SK-N-MC (cell line): ENCODE data around the gene TMEM167B.

Experiments used
- DNase-seq: peaks from one replicate; pipeline ENCODE4 v3.0.0-alpha.2; 2011; ENCODE audit warnings: low read depth, low spot score
- H3K27ac ChIP-seq: fragments of 200-600 bp; sonication (generic); 2 replicates; pipeline ENCODE4 v1.5.1; 2016; ENCODE audit warnings: mixed run types
- H3K36me3 ChIP-seq: fragments of 200-600 bp; sonication (generic); 2 replicates; pipeline ENCODE4 v1.6.1; 2017; ENCODE audit warnings: antibody characterized with exemption, low read length, mixed read lengths; ENCODE audit not compliant: insufficient read depth
- H3K4me3 ChIP-seq: fragments of 200-600 bp; sonication (generic); 2 replicates; pipeline ENCODE4 v1.5.1; 2016
- H3K9ac ChIP-seq: fragments of 200-600 bp; sonication (generic); 2 replicates; pipeline ENCODE4 v1.8.0; 2017; ENCODE audit warnings: mixed run types, mixed read lengths; ENCODE audit not compliant: insufficient read length
- H3K9me3 ChIP-seq: fragments of 200-600 bp; sonication (generic); 2 replicates; pipeline ENCODE4 v1.6.1; 2017; ENCODE audit warnings: low read depth, mild to moderate bottlenecking, antibody characterized with exemption, low read length, moderate library complexity, mixed read lengths
- EZH2 ChIP-seq: fragments of 200-600 bp; sonication (generic); IDR thresholded peaks from one replicate; pipeline ENCODE4 v1.6.1; 2017; ENCODE audit warnings: antibody characterized with exemption
- FOXP2 ChIP-seq: optimal IDR thresholded peaks from 2 replicates; pipeline ENCODE3; 2011; ENCODE audit warnings: mild to moderate bottlenecking, moderate library complexity; ENCODE audit not compliant: insufficient read depth; ENCODE audit errors: extremely low read length, control extremely low read depth
- POLR2AphosphoS5 ChIP-seq: IDR thresholded peaks from 2 replicates; pipeline ENCODE4 v1.6.1; 2012; ENCODE audit warnings: mild to moderate bottlenecking, low read depth, low read length, borderline replicate concordance

The TMEM167B gene

GRCh38 chr1:109104364-109105151 lies 14.0 kb downstream of the TMEM167B start:
- no peak overlapping the region for H3K27ac ChIP-seq
- TF ChIP-seq FOXP2 (no peak), EZH2 (no peak), POLR2AphosphoS5 (no peak)
- no peak for DNase-seq
- H3K4me3 ChIP-seq, result no peak overlapping the region
- H3K9ac ChIP-seq, result no peak overlapping the region
- no peaks in the 10 kb centered on the region for H3K36me3 ChIP-seq
- H3K9me3 ChIP-seq, result no peaks in the 10 kb centered on the region

GRCh38 chr1:109105881-109106280 lies 15.3 kb downstream of the TMEM167B start:
- no peak for TF ChIP-seq FOXP2
- TF ChIP-seq POLR2AphosphoS5, result no peak
- TF ChIP-seq EZH2, result no peak
- no peak for DNase-seq

GRCh38 chr1:109107785-109108184 lies 17.2 kb downstream of the TMEM167B start:
- DNase-seq, result no peak
- Histone ChIP-seq H3K9ac (no peak overlapping the region), H3K4me3 (no peak overlapping the region), H3K36me3 (no peaks in the 10 kb centered on the region), H3K27ac (no peak overlapping the region), H3K9me3 (no peaks in the 10 kb centered on the region)
- TF ChIP-seq EZH2 (no peak), FOXP2 (no peak), POLR2AphosphoS5 (no peak)

More at GRCh38 chr1:109105881-109106280, 15.3 kb downstream of the TMEM167B start:
- Histone ChIP-seq H3K9ac (no peak overlapping the region), H3K9me3 (no peaks in the 10 kb centered on the region), H3K27ac (no peak overlapping the region), H3K4me3 (no peak overlapping the region), H3K36me3 (no peaks in the 10 kb centered on the region)

DNA sequence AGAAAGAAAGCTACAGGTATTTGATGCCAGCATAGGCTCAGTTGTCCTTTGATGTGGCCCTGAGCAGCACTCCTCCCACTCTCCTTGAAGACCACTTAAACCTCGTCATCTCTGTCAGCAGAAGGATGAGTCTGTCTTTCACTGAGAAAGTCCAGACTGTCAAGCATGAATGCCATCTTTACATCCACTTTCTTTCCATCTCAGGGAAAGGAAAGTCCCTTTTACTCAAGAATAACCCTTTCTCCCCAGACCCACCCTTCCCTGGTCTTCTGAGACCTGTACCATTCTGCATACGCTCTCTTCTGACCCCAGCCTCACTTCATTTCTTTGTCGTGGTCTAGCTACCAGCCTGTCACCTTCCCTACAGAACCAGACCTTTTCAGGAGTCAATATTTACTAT lies 19.3 kb downstream of the TMEM167B start:
- H3K9me3 ChIP-seq, result no peaks in the 10 kb centered on the region

GRCh38 chr1:109111386-109112055 lies 21.0 kb downstream of the TMEM167B start:
- Histone ChIP-seq H3K4me3 (no peak overlapping the region), H3K9me3 (no peaks in the 10 kb centered on the region), H3K9ac (no peak overlapping the region), H3K36me3 (no peaks in the 10 kb centered on the region), H3K27ac (no peak overlapping the region)
- no peak for TF ChIP-seq FOXP2
- TF ChIP-seq EZH2, result no peak
- TF ChIP-seq POLR2AphosphoS5, result no peak
- DNase-seq, result no peak

More for the DNA sequence above, 19.3 kb downstream of the TMEM167B start:
- TF ChIP-seq POLR2AphosphoS5 (no peak), FOXP2 (no peak)
- H3K36me3 ChIP-seq, result no peaks in the 10 kb centered on the region
- no peak for DNase-seq
- no peak overlapping the region for H3K4me3 ChIP-seq
- no peak overlapping the region for H3K27ac ChIP-seq
- H3K9ac ChIP-seq, result no peak overlapping the region

DNA sequence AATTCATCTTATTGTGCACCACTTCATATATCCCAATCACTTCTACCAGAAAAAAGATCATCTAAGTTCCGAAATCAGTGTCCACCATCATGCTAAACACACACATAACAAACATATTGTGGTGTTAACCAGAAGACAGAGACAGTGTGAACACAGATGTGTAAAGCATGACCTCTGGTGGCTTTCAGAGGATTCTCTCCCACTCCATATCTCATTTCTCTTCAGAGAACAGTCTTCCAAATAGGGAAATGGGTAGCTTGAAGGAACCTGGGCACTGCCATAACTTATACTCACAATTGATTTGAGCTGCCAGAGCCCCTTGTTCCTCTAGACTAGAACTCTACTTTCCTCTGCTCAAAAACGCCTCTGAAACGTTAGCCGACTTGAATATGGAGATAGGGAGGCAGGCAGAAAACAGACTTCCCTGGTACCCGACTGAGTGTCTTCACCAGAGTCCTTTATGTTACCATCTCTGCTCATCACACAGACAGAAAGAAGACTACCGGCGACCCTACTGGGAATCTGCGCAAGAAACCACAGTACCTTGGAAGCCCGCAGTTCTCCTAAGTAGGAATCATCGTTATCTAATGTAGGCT lies 21.6 kb downstream of the TMEM167B start:
- Histone ChIP-seq H3K9ac (no peak overlapping the region), H3K27ac (no peak overlapping the region), H3K4me3 (peak overlapping the region; percentile 47; the same call in 1 of the 2 replicates), H3K9me3 (no peaks in the 10 kb centered on the region), H3K36me3 (no peaks in the 10 kb centered on the region)
- no peak for TF ChIP-seq FOXP2
- TF ChIP-seq POLR2AphosphoS5, result no peak
- no peak for TF ChIP-seq EZH2
- no peak for DNase-seq

- TF ChIP-seq EZH2 (no peak), POLR2AphosphoS5 (no peak), FOXP2 (no peak)
- H3K36me3 ChIP-seq, result no peaks in the 10 kb centered on the region
- H3K27ac ChIP-seq, result no peak overlapping the region
- DNase-seq, result peak; percentile 63
- H3K9ac ChIP-seq, result no peak overlapping the region
- H3K9me3 ChIP-seq, result no peaks in the 10 kb centered on the region
- H3K4me3 ChIP-seq, result peak overlapping the region; percentile 47
Measured at GRCh38 chr1:109112652-109113285, 22.2 kb downstream of the TMEM167B start.

DNA sequence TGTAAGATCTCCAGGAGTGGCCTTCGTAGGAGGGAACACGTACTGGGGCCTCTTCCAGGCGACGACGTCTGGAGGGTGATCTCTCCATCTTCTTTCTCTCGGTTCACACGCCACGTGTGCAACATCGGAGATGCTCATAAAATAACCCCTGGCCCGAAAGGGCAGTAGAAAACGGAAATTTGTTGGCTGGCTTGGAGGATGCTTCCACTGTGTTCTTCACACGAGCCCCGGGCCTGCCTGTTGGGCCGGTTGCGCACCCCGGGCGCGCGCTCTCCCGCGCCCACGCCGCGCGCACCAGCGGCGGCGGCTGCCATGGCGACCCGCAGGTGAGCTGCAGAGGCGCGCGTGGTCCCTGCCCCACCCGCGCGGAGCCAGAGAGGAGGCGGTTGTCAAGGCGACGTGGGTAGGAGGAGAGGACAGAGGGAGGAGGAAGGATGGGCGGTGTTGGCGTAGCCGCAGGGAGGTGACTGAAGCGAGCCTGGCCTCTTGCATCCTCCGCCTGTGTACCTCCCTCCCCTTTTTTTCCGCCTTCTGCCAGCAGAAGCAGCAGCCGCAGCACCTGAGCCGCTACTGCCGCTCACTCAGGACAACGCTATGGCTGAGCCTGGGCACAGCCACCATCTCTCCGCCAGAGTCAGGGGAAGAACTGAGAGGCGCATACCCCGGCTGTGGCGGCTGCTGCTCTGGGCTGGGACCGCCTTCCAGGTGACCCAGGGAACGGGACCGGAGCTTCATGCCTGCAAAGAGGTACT lies 23.2 kb downstream of the TMEM167B start, which contains the start of gene ELAPOR1:
ELAPOR1 (plus strand) TSS at position 526 of the 752 bp plus-strand sequence; CDS start at position 595, 69 bp downstream.
- no peak within 1 kb of the TSS for H3K27ac ChIP-seq
- no peak for DNase-seq
- H3K36me3 ChIP-seq, result no peaks in the 10 kb centered on the region
- H3K9me3 ChIP-seq, result no peaks in the 10 kb centered on the region
- peak within 1 kb of the TSS; percentile 47 for H3K4me3 ChIP-seq
- no peak within 1 kb of the TSS for H3K9ac ChIP-seq
- TF ChIP-seq EZH2, result no peak
